Nephron (organoid): ENCODE data around the gene PCDHGA6.
A peak's percentile ranks its signal among the peaks of the same experiment; 100 is the strongest.
"Not testable (repeated sequence)": the region's sequence is repeated elsewhere in the genome, so short reads cannot be mapped to it uniquely, and the experiment has no call there.

Experiments
- H3K27ac Mint-ChIP-seq, 3 experiments: 2 replicates each; pipeline ENCODE4 v1.8.0; 2020; ENCODE audit warnings: mixed read lengths in 3 of 3, mild to moderate bottlenecking in 2 of 3, moderate library complexity in 1 of 3
- H3K27me3 Mint-ChIP-seq: 2 replicates; pipeline ENCODE4 v1.8.0; 2021; ENCODE audit warnings: low read depth, mild to moderate bottlenecking, moderate library complexity, mixed read lengths
- H3K36me3 Mint-ChIP-seq: 2 replicates; pipeline ENCODE4 v1.8.0; 2020; ENCODE audit warnings: low read depth, mixed read lengths
- H3K4me1 Mint-ChIP-seq: 2 replicates; pipeline ENCODE4 v1.8.0; 2020; ENCODE audit warnings: mixed read lengths
- H3K4me3 Mint-ChIP-seq, 3 experiments: 2 replicates each; pipeline ENCODE4 v1.8.0; 2020; ENCODE audit warnings: mild to moderate bottlenecking in 3 of 3, mixed read lengths in 3 of 3, moderate library complexity in 2 of 3
- H3K9me3 Mint-ChIP-seq: 2 replicates; pipeline ENCODE4 v1.8.0; 2020; ENCODE audit warnings: mixed read lengths
- CTCF ChIP-seq, 3 experiments: fragments of 200-600 bp; sonication (generic); IDR thresholded peaks; one replicate each; pipeline ENCODE4 v1.5.0; 2021; ENCODE audit warnings: antibody characterized with exemption in 3 of 3; ENCODE audit not compliant: unreplicated experiment in 3 of 3

Gene PCDHGA6

DNA sequence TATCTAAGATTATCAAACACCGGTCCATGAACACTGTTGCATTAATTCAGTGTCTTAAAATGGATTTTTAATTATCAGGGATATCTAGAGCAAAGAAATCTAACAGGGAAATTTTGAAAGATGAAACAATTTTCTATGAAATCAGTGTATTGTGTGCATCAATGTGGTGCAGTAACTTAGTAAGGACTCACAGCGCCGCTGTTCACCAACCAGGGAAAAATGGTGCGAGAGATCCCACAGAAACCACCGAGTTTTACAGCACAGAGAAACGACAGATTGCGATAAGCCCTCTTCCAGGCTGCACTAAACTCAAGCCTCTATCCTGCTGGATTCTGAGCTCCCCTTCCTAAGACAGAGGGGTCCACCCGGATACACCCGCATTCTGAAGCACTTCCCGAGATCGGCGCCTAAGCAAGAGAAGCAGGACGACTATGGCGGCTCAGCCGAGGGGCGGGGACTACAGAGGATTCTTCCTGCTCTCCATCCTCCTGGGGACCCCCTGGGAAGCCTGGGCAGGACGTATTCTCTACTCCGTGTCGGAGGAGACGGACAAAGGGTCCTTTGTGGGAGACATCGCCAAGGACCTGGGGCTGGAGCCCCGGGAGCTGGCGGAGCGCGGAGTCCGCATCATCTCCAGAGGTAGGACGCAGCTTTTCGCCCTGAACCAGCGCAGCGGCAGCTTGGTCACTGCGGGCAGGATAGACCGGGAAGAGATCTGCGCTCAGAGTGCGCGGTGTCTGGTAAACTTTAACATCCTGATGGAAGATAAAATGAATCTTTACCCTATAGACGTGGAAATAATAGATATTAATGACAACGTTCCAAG is 9.0 kb downstream of the PCDHGA6 start, which contains the start of gene PCDHGA7:
PCDHGA7 (plus strand) TSS at position 274 of the 826 bp plus-strand sequence; CDS start at position 432, 158 bp downstream.
- peaks cover 71% of the 10 kb centered on the region for H3K9me3 Mint-ChIP-seq
- no peak within 1 kb of the TSS for H3K27ac Mint-ChIP-seq
- H3K27me3 Mint-ChIP-seq = no peaks in the 10 kb centered on the region
- no peak within 1 kb of the TSS for H3K4me3 Mint-ChIP-seq
- no peaks in the 10 kb centered on the region for H3K4me1 Mint-ChIP-seq
- H3K36me3 Mint-ChIP-seq = peaks cover 7% of the 10 kb centered on the region
- TF ChIP-seq CTCF (IDR thresholded peaks at IDR 0.05; ENCODE audit: unreplicated experiment in 3 of 3) = no peak

GRCh38 chr5:141383345-141383744 is 9.7 kb downstream of the PCDHGA6 start:
- no peak overlapping the region for H3K4me3 Mint-ChIP-seq
- no peaks in the 10 kb centered on the region for H3K4me1 Mint-ChIP-seq
- no peak for TF ChIP-seq CTCF (IDR thresholded peaks at IDR 0.05; ENCODE audit: unreplicated experiment in 3 of 3)
- H3K27ac Mint-ChIP-seq = no peak overlapping the region
- H3K27me3 Mint-ChIP-seq = no peaks in the 10 kb centered on the region
- peaks cover 9% of the 10 kb centered on the region for H3K36me3 Mint-ChIP-seq
- H3K9me3 Mint-ChIP-seq = peaks cover 73% of the 10 kb centered on the region

DNA sequence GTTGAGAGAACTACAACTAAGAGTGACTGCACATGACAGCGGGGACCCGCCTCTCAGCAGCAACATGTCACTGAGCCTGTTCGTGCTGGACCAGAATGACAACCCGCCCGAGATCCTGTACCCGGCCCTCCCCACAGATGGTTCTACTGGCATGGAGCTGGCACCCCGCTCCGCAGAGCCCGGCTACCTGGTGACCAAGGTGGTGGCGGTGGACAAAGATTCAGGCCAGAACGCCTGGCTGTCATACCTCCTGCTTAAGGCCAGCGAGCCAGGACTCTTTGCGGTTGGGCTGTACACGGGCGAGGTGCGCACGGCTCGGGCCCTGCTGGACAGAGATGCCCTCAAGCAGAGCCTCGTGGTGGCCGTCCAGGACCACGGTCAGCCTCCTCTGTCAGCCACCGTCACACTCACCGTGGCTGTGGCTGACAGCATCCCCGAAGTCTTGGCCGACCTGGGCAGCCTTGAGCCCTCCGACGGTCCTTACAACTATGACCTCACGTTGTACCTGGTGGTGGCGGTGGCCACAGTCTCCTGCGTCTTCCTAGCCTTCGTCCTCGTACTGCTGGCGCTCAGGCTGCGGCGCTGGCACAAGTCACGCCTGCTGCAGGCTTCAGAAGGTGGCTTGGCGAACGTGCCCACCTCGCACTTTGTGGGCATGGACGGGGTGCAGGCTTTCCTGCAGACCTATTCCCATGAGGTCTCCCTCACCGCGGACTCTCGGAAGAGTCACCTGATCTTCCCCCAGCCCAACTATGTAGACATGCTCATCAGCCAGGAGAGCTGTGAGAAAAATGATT is 11.0 kb downstream of the PCDHGA6 start:
- no peak overlapping the region for H3K27ac Mint-ChIP-seq
- no peaks in the 10 kb centered on the region for H3K27me3 Mint-ChIP-seq
- H3K4me1 Mint-ChIP-seq = no peaks in the 10 kb centered on the region
- peaks cover 74% of the 10 kb centered on the region for H3K9me3 Mint-ChIP-seq
- no peak overlapping the region for H3K4me3 Mint-ChIP-seq
- H3K36me3 Mint-ChIP-seq = peaks cover 18% of the 10 kb centered on the region
- TF ChIP-seq CTCF (IDR thresholded peaks at IDR 0.05; ENCODE audit: unreplicated experiment in 3 of 3) = no peak

DNA sequence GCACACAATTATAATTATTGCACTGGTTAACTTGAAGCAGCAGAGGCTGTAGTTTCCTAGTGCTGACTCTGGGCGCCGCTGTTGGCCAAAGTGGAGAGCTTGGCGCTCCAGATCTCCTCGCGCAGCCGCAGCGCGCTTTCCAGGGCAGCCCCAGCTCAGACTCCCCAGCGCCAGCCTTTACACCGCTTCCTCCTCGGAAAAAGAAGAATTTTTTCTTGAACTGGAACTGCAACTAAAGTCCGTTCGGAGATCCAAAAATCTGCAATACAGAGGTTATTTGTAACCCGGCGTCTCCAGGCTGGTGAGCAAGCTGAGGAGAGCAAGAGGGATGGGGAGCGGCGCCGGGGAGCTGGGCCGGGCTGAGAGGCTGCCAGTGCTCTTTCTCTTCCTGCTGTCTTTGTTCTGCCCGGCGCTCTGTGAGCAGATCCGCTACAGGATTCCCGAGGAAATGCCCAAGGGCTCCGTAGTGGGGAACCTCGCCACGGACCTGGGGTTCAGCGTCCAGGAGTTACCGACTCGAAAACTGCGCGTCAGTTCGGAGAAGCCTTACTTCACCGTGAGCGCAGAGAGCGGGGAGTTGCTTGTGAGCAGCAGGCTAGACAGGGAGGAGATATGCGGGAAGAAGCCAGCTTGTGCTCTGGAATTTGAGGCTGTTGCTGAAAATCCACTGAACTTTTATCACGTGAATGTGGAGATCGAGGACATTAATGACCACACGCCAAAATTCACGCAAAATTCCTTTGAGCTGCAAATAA is 14.0 kb downstream of the PCDHGA6 start, which contains the start of gene PCDHGB4:
PCDHGB4 (plus strand) TSS at position 142 of the 755 bp plus-strand sequence; CDS start at position 329, 187 bp downstream.
- Mint-ChIP-seq H3K27ac (peak within 1 kb of the TSS in 1 of 3 experiments; percentile 58), H3K4me3 (peak within 1 kb of the TSS; percentile 65 to 82 (median 78)), H3K36me3 (peaks cover 38% of the 10 kb centered on the region), H3K9me3 (peaks cover 74% of the 10 kb centered on the region)
- not testable (repeated sequence) for H3K4me1 Mint-ChIP-seq, H3K27me3 Mint-ChIP-seq
- TF ChIP-seq CTCF (IDR thresholded peaks at IDR 0.05; ENCODE audit: unreplicated experiment in 3 of 3) = peak; percentile 10 to 41 (median 25)

DNA sequence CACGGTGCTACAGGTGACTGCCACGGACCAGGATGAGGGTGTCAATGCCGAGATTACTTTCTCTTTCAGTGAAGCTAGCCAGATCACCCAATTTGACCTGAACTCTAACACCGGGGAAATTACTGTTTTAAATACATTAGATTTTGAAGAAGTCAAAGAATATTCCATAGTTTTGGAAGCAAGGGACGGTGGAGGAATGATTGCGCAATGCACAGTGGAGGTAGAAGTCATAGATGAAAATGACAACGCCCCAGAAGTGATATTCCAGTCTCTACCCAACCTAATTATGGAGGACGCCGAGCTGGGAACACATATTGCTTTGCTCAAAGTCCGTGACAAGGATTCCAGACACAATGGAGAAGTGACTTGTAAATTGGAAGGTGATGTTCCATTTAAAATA is 15.0 kb downstream of the PCDHGA6 start:
- H3K9me3 Mint-ChIP-seq = peaks cover 76% of the 10 kb centered on the region
- no peaks in the 10 kb centered on the region for H3K27me3 Mint-ChIP-seq
- peak overlapping the region in 1 of 3 experiments; percentile 1 for H3K4me3 Mint-ChIP-seq
- no peaks in the 10 kb centered on the region for H3K4me1 Mint-ChIP-seq
- no peak for TF ChIP-seq CTCF (IDR thresholded peaks at IDR 0.05; ENCODE audit: unreplicated experiment in 3 of 3)
- peaks cover 41% of the 10 kb centered on the region for H3K36me3 Mint-ChIP-seq
- H3K27ac Mint-ChIP-seq = no peak overlapping the region
